HK-2 (cell line): Measurements from ENCODE around the gene TBX6.
A peak's percentile ranks its signal among the peaks of the same experiment; 100 is the strongest.
"Not testable (repeated sequence)": the region's sequence is repeated elsewhere in the genome, so short reads cannot be mapped to it uniquely, and the experiment has no call there.

ENCODE experiments used
- DNase-seq: peaks from one replicate; pipeline ENCODE4 v3.0.0-alpha.2; 2018; ENCODE audit not compliant: unreplicated experiment

Gene TBX6, protein sequence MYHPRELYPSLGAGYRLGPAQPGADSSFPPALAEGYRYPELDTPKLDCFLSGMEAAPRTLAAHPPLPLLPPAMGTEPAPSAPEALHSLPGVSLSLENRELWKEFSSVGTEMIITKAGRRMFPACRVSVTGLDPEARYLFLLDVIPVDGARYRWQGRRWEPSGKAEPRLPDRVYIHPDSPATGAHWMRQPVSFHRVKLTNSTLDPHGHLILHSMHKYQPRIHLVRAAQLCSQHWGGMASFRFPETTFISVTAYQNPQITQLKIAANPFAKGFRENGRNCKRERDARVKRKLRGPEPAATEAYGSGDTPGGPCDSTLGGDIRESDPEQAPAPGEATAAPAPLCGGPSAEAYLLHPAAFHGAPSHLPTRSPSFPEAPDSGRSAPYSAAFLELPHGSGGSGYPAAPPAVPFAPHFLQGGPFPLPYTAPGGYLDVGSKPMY

DNA sequence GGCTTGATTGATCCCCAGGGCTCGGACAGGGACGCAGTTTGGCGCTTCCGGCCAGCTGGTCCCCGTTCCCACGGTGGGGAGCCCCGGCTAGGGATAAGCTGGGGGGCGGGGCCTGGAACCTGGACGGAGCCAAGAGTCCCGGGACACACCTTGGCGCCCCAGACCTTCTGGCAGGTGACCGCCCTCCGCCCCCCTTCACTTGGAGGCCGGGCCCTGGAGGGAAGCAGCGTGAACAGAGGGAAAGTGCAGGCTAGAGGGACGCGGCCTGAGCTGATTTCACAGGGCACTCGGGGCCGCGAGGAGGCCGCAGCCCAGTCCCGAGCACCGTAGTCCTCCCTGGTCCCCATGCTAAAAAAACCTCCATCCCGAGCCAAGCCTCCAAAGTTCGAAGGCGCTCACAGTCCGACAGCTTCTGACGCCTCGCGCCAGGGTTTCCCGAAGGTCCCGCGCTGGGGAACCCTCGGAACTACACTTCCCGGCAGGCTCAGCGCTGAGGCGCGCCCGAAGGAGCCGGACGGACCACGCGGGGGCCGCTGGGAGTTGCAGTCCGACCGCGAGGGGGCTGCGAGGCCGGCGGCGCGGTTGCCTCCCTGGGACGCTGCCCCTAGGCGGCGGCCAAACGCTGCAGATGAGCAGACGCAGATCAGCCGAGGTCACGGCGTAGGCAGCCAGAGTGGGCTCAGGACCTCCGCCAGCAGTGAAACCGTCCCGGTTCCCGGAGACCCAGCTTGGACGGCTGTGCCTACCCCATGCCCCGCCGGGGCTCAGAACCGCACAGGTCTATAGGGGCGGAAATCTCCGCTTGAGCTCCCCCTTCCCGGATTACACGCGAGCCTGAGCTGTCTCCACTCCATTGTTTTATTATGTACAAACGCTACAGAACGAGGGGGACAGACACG, at the start of gene TBX6:
TBX6 (minus strand) TSS at position 451 of the 899 bp plus-strand sequence. CDS start 731 bp downstream, outside the sequence.
- DNase-seq = peak; percentile 86

DNA sequence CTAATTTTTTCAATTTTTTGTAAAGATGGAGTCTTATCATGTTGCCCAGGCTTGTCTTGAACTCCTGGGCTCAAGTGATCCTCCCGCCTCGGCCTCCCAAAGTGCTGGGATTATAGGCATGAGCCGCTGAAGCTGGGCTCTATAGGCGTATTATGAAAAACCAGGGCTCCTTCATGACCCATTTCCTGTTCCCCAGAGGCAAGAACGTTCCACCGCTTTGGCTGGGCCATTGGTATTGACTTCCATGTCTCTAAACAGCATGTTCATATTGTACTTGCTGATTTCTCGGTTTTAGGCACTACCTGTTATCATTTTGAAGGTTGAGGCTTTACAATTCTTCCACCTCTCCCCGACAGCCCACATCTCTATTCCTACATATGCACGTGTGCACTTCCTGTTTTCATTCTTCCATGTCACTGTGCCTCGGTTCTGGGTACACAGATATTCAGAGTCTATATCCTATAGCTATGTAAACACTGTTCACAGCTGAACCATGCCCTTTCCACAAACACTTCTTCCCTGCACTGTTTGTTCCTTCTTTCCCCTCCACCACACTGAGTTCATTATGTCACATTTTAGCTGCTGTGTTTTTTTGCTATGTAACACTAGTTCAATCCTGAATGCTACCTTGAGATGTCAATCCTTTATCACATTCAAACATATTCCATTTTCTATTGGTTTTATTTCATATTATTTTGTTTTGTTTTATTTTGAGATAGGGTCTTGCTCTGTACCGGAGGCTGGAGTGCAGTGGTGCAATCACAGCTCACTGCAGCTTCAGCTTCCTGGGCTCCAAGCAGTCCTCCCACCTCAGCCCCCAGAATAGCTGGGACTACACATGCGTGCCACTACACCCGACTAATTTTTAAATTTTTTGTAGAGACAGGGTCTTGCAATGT, 48.1 kb upstream of the TBX6 start:
- DNase-seq = no peak

DNA sequence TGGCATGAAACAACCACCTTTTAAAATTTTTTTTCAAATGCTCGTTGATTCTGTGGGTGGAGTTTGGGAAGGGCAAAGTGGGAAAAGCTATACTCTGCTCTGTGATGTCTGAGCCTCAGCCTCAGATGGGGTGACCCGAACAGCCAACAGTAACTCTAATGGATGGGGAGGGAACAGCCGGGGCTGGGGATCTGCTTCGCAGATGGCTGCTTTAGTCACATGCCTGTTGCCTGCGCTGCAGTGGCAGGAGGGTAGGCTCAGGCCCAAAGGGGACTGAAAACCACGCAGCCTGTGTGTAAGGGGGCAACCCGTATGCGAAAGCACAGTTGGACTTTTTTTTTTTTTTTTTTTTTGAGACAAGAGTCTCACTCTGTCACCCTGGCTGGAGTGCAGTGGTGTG, 46.2 kb upstream of the TBX6 start:
- DNase-seq = no peak

DNA sequence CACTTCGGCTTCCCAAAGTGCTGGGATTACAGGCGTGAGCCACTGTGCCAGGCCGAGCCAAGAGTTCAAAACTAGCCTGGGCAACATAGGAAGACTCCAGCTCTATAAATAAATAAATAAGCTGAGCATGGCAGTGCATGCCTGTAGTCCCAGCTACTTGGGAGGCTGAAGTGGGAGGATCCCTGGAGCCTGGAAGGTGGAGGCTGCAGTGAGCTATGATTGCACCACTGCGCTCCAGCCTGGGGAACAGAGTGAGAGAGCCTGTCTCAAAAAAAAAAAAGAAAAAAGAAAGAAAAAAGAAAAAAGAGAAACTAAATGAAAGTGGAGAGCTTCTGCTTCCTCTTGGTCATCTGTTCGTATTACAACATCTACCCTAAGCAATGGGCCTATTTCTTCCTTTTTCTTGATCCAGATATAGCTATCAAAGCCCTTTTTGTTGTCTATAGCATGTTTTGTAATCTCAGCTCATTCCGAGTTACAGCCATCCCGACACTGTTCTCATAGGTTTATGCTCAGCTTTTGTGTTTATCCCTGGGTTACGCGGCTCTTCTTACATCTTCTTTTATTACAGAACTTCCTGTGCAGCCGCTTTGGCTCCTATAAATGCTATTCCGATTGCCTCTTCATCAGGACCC, 45.4 kb upstream of the TBX6 start:
- DNase-seq = no peak

DNA sequence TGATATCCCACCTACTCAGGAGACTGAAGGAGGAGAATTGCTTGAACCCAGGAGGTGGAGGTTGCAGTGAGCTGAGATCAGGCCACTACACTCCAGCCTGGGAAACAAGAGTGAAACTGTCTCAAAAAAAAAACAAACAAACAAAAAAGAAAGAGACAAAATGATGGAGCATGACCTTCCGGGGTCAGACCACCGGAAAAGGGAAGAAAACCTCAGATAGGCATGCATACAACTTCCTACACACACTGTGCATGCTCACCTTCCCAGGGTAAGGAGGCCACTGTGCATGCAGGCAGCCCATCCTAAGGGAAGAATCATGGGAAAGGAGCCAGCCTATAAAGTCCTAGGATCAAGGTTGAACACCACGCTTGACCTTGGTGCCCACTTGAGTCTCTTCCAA, 40.9 kb upstream of the TBX6 start:
- no peak for DNase-seq

GRCh38 chr16:30131869-30132475, 40.2 kb upstream of the TBX6 start:
- no peak for DNase-seq

DNA sequence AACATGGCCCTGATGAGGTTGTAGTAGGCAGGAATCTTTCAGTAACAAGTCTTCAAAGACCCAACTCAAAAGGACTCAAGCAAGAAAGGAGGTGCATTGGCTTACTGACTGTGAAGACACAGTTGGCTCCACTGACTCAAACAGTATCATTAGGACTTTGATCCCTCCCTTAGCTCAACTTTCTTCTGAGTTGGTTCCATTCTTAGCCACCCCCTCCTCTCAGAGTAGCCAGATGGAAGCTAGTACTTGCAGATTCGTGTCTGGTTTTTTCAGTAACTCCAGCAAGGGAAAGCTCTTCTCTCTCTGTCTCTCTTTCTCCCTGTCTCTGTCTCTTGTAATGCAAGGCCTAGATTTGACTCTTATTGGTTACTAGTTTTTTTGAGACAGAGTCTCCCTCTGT, 36.3 kb upstream of the TBX6 start:
- no peak for DNase-seq

GRCh38 chr16:30125690-30126089, 34.0 kb upstream of the TBX6 start:
- DNase-seq = not testable (repeated sequence)

DNA sequence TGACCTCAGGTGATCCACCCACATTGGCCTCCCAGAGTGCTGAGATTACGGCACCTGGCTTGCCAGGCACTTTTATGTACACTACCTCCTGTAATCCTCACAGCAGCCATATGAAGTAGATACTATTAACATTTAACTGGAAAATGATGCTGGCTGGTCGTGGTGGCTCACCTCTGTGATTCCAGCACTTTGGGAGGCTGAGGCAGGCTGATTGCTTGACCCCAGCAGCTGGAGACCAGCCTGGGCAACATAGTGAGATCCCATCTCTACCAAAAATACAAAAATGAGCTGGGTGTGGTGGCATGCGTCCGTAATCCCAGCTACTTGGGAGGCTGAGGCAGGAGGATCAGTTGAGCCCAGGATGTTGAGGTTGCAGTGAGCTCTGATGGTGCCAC, 33.3 kb upstream of the TBX6 start:
- DNase-seq = no peak

- DNase-seq = no peak
Measured at GRCh38 chr16:30122604-30123160, 31.0 kb upstream of the TBX6 start.

DNA sequence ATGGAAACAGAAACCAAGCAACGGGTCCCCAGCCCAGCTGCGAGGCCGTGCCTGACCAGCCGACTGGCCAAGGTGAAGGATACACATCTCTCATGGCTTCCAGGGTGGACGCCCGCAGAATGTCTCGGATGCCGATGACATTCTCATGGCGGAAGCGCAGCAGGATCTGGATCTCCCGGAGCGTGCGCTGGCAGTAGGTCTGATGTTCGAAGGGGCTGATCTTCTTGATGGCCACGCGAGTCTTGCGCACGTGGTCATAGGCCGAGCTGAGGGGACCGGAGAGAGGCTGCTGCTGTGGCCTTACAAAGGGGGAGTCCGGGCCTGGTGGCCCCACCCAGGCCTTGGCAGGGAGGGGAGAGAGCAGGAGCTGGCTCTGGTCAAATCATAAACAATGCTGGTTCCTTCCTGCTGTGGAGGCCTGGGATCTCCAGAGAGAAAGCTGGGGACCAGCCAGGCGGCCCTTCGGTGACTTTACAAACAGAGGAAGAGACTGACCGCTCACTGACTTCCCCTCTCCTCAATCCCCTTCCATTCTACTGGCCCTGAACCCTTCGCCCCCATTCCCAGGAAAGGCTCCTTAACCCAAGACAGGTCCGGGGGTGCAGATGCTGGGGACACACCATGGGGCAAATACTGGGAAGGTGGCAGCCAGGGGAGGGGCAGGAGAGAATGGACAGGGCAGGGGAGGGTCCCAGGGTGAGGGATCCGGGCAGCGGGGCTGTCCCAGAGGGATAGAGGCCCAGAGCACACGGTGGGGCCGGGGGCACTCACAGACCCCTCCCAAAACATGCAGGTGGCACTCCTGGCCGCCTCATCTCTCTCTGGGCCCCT, 30.2 kb upstream of the TBX6 start:
- no peak for DNase-seq

DNA sequence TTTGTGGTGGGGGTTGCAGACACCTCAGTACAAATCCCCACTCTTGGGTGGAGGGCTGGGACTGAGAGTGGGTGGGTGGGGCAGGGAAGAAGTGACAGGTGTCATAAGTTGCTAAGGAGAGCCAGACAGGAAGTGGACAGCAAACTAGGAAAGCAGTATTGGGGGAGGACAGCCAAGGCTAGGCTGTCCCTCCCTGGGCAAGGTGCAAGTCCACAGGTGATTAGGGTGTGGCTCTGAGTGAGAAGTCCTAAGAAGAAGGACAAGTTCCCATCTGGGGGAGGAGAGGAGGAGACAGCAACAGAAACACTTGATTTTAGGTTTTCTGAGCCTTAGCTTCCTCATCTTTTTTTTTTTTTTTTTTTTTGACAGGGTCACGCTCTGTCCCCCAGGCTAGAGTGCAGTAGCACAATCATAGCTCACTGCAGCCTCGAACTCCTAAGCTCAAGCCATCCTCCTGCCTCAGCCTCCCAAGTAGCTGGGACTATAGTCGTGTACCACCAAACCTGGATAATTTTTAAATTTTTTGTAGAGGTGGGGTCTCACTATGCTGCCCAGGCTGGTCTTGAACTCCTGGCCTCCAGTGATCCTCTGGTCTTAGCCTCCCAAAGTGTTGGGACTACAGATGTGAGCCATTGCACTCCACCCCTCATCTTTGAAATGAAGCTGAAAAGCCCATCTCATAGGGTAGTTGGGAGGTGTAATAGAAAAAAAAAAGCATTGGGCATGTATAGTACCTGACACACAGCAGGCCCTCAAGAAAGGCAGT, 28.8 kb upstream of the TBX6 start:
- no peak for DNase-seq

DNA sequence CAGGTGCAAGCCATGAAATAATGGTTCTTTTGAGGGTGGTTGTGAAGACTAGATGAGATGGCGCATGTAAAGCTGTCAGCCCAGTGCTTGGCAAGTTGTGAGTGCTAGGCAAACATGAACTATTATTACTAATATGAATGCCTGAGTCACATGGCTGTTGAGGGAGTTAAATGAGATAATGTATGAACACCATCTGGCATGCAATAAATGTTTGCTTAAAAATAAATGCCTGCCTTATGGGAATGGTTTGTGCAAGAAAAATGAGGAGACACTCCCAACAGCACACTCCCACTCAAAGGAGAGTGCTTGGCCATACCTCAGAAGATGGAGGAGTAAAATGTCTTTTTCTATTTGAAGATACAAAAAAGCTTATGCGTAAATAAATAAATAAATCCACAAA, 27.7 kb upstream of the TBX6 start:
- no peak for DNase-seq

DNA sequence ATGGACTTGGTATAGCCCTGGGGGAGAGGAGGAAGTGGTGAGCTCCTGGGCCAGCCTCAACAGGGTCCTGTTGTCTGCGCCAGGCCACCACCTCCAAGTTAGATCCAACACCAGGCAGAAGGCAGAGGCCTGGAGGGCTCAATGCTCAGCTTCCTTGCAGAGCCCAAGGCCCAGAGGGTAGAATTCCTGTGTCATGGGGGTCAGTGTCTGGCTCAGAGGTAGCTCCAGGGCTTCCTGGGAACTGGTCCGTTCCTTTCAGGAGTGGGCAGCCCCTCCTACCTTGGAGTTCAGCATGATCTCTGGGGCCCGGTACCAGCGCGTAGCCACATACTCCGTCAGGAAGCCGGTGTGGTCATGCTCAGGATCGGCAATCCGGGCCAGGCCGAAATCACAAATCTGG, 26.0 kb upstream of the TBX6 start:
- DNase-seq = no peak

DNA sequence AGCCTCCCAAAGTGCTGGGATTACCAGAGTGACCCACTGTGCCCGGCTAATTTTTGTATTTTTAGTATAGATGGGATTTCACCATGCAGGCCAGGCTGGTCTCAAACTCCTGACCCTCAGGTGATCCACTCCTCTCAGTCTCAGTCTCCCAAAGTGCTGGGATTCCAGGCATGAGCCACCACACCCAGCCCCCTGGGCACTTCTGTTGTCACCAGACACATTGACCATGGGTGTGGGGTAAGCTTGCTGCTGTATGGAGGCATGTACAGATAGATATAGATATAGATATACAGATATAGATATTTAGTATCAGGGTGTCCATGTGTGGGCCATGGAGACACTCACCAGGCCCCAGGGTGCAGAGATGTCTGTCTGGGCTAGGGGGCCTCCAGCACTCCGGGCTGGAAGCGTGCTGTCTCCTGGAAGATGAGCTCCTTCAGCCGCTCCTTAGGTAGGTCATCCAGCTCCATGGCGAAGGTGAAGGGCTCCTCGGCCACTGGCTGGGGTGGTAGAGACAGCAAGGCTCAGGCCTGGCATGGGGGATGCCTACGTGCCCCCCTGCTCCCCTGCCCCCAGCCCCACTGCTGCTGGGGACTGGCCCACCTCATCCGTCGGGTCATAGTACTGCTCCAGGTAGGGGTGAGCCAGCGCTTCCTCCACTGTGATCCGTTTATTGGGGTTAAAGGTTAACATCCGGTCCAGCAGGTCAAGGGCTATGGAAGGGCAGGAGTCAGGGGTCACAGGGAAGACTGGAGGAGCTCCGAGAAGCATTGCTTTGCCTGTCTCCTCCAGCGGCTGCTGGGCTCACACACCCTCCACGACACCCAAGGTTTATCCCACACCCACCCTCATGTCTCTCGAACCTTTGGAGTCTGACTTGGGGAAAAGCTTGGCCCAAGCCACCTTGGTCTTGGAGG, 24.8 kb upstream of the TBX6 start:
- DNase-seq = no peak

DNA sequence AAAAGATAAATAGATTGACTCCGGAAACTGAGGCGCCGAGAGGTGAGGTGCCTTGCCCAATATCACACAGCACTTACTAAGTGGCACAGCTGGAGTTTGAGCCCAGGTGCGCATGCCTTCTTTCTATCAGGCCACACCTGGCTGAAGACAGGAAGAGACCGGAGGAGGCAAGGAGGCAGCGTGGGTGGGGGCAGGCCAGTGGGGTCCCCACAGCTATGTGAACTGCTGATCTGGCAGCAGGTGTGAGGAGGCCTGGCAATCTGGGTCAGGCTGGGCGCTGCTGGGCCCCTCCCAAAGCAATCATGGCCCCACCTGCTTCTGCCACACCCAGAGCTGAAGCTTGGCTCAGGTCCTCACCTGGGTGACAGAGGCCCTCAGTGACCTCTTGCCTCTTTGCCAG, 23.5 kb upstream of the TBX6 start:
- no peak for DNase-seq

DNA sequence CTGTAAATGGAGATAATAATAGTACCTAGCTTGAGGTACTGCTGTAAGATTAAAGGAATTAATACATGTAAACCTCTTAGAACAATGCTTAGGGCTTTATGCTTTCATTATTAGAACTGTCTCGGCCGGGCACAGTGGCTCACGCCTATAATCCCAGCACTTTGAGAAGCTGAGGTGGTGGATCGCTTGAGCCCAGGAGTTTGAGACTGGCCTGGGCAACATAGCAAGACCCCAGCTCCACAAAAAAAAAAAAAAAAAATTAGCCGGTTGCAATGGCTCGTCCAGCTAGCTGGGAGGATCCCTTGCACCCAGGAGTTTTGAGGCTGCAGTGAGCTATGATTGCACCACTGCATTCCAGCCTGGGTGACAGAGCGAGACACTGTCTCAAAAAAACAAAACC, 23.1 kb upstream of the TBX6 start:
- DNase-seq = not testable (repeated sequence)

GRCh38 chr16:30114411-30114810, 22.7 kb upstream of the TBX6 start:
- DNase-seq = no peak
